MG63 (cell line): ENCODE measurements around the gene KCNH2. TPM values are rescaled to one million over a fixed set of nuclear protein-coding genes. Genes with fewer than 3 reads are reported as not detected.

Experiments used
- DNase-seq: peaks from one replicate; pipeline ENCODE4 v3.0.0-alpha.2; 2020
- H3K27me3 ChIP-seq: fragments of 250-450 bp; sonication (Bioruptor Pico); 2 replicates; pipeline ENCODE4 v1.5.1; 2020; ENCODE audit warnings: mild to moderate bottlenecking, moderate library complexity
- H3K36me3 ChIP-seq: fragments of 250-450 bp; sonication (Bioruptor Pico); 2 replicates; pipeline ENCODE4 v1.5.1; 2020; ENCODE audit warnings: mild to moderate bottlenecking, moderate library complexity
- H3K4me3 ChIP-seq: fragments of 250-450 bp; sonication (Bioruptor Pico); 2 replicates; pipeline ENCODE4 v1.5.1; 2020; ENCODE audit warnings: mild to moderate bottlenecking, moderate library complexity
- H3K9me3 ChIP-seq: fragments of 250-450 bp; sonication (Bioruptor Pico); 2 replicates; pipeline ENCODE4 v1.5.1; 2020; ENCODE audit warnings: mild to moderate bottlenecking, moderate library complexity
- total RNA-seq: library from RNA; depleted of rRNA; stranded (reverse); fragments of >200 nt; shearing (Covaris generic); gene quantifications from 2 replicates; pipeline ENCODE4 v1.2.3, GENCODE V29; 2014; ENCODE audit warnings: low replicate concordance

KCNH2 gene
- total RNA-seq, 1 experiment from 2014 or later = 0.33 TPM

DNA sequence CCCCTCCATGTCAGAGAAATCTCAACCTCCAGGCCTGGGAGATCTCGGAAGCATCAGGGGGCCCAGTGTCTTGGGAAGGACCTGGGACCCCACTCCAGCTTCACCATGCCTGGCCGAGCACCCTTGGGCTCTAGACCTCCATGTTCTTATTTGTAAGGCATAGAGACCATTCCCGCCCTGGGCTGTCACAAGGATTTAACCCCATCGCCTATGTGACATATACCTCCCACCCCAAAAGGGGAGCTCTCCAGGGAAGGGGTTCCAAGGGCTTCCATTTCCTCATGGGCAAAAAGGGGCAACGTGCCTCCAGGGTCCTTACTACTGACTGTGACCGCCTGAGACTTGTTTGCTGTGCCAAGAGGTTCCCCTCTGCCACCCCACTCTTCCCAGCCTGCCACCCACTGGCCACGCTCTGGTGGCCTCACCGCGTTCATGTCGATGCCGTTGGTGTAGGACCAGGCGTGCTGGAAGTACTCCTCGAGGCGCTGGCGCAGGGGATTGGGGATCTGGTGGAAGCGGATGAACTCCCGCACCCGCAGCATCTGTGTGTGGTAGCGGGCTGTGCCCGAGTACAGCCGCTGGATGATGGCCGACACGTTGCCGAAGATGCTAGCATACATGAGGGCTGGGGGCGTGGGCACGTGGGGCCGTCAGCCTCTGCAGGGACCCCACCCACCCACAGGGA is 27.5 kb downstream of the KCNH2 start:
- Histone ChIP-seq H3K36me3 (no peaks in the 10 kb centered on the region), H3K27me3 (no peaks in the 10 kb centered on the region), H3K9me3 (no peaks in the 10 kb centered on the region), H3K4me3 (no peak overlapping the region)
- no peak for DNase-seq

DNA sequence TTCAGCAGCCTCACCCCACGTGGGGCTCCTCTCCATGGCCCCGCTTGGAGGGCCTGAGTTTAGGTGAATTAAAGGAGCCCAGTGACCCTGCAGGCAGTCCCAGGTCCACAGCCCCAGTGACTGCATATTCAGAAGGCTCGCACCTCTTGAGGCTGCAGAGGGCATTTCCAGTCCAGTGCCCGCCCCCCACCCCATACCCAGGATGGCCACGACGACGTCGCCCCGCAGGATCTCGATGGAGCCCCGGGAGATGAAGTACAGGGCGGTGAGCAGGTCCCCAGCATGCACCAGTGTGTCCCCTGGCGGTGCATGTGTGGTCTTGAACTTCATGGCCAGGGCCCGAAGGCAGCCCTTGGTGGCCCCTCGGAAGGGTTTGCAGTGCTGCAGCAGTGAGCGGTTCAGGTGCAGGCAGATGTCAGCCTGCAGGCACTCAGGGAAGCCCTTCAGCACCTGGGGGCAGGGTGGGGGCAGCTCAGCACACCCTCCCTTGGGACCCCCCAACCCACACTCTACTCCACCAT is 28.1 kb downstream of the KCNH2 start:
- Histone ChIP-seq H3K9me3 (no peaks in the 10 kb centered on the region), H3K4me3 (no peak overlapping the region), H3K36me3 (no peaks in the 10 kb centered on the region), H3K27me3 (no peaks in the 10 kb centered on the region)
- DNase-seq = no peak

DNA sequence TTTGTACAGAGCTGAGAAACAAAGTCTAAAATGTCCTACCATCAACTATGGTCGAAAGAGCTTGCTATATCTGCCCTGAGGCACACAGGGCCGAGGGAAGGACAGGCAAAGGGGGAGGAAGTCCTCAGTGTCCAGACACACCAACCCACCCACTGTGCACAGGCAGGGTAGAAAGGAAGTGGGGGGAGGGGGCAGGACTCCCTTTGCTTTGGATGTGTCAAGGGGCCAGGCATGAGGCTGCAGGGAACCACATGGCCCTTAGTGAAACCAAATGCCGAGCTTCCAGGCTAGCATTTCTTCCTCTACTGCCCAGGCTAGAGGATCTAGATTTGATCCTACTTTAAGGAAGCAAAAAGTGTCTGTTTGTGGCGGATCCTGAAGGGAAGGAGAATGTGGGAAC is 28.6 kb downstream of the KCNH2 start:
- Histone ChIP-seq H3K9me3 (no peaks in the 10 kb centered on the region), H3K4me3 (no peak overlapping the region), H3K36me3 (no peaks in the 10 kb centered on the region), H3K27me3 (no peaks in the 10 kb centered on the region)
- no peak for DNase-seq

DNA sequence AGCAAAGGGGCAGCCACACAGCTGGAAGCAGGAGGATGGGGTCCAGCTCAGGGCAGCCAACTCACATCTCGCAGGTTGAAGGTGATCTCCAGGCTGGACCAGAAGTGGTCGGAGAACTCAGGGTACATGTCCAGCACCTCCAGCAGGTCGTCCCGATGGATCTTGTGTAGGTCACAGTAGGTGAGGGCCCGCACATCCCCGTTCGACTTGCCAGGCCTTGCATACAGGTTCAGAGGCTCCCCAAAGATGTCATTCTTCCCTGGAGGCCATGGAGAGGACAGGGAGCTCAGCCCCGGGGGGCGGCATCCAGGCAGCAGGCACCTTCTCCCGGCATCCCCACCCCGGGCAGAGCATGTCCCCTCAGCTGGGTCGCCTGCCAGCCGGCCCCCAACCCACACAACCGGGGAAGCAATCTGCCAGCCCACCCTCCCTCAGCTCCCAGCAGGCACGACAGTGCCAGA is 29.3 kb downstream of the KCNH2 start:
- no peaks in the 10 kb centered on the region for H3K36me3 ChIP-seq
- H3K4me3 ChIP-seq = no peak overlapping the region
- no peak for DNase-seq
- no peaks in the 10 kb centered on the region for H3K27me3 ChIP-seq
- no peaks in the 10 kb centered on the region for H3K9me3 ChIP-seq

DNA sequence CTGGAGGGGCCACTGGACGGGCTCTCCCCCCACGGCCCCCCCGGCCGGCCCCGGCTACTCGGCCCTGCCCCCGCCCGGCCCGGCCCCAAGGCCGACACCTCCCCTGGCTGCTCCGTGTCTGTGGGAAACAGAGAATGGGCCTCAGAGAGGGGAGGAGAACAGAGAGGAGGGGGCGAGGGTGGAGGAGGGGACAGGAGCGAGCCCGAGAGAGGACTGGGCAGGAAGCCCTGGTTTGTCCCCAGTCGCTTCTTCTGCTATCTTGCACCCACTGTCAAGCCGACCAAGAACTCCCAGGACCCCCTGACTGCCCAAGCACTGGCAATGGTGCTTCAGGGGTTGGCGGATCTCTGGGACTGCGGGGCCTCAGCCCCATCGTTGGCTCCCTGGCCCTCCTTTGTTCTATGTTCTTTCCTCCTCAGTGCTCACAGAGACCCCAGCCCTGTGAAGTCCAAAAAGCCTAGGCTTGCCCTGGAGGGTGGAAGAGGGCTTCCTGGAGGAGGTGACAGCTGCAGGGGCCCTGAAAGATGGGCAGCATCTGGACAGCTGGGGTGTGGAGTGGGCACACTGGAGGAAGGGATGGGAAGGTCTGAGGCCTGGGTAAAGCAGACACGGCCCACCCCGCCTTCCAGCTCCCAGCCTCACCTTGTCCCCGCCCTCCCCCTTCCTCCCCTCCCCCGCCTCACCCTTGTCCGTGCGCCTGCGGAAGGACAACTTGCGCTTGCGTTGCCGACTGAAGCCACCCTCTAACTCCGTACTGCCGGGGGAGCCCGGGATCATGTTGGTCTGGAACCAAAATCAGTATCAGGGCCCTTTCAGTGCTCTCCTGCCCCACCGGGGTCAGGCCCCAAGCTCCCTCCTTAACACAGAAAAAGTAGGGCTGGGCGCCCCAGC is 30.1 kb downstream of the KCNH2 start:
- no peak for DNase-seq
- H3K36me3 ChIP-seq = no peaks in the 10 kb centered on the region
- H3K4me3 ChIP-seq = no peak overlapping the region
- no peaks in the 10 kb centered on the region for H3K9me3 ChIP-seq
- H3K27me3 ChIP-seq = no peaks in the 10 kb centered on the region

DNA sequence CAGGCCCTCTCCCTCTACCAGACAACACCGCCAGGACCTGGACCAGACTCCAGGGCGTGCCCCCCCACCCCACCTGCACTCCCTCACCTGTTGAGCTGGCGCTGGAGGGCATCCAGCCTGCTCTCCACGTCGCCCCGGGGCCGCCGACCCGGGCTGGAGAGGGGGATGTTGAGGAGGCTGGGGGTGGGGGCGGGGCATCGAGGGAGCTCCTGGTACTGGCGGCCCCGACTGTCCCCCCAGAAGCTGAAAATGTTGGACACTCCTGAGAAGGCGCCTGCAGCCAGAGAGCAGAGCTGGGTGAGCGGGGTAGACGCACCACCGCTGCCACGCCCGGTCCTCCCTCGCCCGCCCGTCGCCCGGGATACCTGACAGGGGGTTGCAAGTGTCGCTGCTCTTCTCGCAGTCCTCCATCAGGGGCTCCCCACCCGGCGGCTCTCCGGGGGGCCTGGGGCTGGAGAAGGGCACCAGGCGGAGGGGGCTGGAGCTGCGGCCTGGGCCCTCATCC is 30.8 kb downstream of the KCNH2 start:
- Histone ChIP-seq H3K27me3 (no peaks in the 10 kb centered on the region), H3K9me3 (no peaks in the 10 kb centered on the region), H3K4me3 (no peak overlapping the region), H3K36me3 (no peaks in the 10 kb centered on the region)
- DNase-seq = no peak

DNA sequence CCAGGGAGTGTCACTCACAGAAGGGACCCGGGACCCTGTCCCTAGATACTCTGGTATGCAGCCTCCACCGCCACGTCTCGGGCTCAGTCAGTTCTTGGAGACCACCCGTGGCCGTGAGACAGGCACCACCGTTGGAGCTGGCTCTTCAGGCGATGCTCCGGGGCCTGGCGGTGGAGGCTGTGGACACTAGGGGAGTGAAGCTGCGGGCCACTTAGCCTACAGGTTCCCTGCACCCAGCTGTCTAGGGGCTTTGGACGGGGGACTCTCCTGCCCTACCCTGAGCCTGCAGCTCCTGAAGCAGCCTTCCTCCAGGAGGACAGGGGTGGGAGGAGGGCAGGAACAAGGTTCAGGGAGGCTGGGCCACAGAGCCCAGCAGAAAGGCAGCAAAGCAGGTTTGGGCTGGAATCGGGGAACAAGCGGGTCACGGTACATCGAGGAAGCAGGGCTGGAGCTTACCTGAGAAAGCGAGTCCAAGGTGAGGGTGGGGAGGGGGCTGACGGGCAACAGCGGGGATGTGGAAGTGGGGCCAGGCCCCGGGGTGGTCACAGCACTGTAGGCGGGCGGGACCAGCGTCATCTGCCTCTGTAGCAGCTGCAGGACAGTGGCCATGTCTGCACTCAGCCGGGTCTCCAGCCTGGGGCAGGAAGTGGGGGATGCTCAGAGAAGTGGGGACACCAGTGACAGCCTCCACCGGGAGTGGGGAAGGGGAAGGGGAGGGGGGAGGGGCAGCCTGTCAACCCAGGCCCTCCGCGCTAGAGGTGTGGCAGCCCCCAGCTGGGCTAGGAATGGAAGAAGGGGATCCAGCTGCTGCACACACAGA is 31.5 kb downstream of the KCNH2 start:
- Histone ChIP-seq H3K9me3 (no peaks in the 10 kb centered on the region), H3K27me3 (no peaks in the 10 kb centered on the region), H3K36me3 (no peaks in the 10 kb centered on the region), H3K4me3 (no peak overlapping the region)
- DNase-seq = no peak

DNA sequence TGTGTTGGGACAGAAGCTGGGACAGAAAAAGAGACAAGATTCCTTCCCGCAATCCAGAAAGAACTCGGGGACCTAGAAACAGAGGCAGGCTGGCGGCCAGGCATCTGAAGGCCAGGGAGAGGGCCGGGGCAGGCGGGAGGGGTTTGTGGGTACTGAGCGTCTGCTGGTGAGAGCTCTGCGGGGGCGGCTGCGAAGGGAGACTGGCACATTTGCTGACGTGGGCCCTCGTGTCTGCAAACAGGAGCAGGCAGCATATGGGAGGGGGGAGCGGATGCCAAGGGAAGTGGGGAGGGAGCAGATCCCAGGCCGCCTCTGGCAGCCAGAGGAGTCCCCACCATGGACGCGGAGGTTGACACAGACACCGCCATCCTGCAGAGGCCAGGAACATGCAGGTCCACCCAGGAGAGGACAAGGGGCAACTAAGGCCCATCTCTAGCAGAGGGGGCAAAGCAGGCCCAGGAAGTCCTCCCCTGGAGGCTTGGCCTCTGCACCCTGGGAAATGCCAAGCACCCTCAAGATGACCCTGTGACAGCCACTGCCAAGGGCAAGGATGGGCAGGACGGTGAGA is 32.2 kb downstream of the KCNH2 start:
- Histone ChIP-seq H3K4me3 (no peak overlapping the region), H3K27me3 (no peaks in the 10 kb centered on the region), H3K36me3 (no peaks in the 10 kb centered on the region), H3K9me3 (no peaks in the 10 kb centered on the region)
- no peak for DNase-seq

DNA sequence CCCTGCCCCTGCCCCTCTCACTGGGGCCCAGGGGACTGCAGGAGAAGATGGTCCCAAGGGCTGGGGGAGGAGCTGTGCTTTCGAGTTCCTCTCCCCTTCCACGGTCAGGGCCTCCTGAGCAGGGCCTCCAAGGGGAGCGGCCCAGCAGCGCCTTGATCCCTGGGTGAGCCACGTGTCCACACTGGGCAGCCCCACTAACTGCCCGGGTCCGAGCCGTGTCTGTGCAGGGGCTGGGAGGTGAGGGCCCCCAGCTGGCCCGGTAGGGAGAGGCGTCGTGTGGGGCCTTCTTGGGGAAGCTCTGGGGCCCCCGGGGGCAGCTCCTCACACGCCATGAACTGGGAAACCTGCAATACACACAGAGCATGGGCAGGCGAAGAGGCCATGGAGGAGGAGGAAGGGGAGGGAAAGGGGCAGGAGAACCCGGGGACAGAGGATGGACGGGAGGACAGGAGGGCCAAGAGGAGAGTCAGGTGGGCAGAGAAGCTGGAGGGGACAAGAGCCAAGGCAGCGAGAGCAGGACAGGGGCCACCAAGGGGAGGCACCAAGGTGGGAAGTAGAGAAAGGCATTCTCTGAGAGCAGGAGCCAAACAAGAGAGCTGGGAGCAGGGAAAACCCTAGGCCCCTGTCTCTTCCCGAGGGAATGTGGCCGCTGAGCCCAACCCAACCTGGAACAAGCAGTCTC is 32.8 kb downstream of the KCNH2 start:
- Histone ChIP-seq H3K36me3 (no peaks in the 10 kb centered on the region), H3K4me3 (no peak overlapping the region), H3K9me3 (no peaks in the 10 kb centered on the region), H3K27me3 (no peaks in the 10 kb centered on the region)
- DNase-seq = no peak

DNA sequence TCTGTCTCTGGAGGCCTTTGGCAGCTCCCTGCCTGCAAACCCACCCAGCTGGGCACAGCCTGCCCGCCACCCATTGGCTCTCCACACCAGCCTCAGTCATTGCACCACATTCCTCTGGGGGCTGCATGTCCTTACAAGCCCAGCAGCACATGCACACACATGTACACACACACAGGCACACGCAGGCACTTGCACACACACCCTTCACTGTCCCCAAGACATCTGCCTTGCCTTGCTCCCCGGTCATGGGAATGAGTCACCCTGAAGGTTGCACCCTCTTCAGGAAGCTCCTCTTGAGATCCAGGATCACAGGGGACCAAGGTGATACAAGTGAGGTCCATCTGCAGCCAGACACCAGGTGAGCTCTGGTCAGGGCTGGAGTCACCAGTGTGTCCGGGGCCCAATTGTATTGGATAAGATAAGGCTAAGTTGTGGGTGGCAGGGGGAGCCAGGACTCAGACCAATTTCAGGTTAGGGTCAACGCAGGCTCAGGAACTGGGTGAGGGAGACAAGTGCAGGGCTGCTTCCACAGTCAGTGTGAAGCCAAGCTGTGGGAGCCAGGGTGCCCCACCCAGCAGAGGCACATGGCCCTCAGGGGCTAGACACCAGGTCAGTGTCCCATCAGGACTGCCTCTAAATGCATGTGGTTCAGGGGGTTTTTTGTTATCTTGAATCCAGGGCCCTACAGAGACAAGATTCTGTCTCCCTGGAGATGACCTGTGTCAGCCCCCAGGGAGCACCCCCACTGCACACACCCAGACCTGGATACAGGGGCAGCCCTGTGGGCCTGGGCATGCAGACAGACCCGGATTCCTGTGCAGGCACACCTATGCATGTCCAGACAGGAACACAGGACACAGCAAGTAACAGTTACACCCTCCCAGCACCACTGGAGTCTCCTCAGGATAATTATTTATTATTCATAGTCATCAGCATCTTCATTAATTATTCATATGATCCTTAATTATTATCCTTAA is 33.8 kb downstream of the KCNH2 start:
- H3K36me3 ChIP-seq = no peaks in the 10 kb centered on the region
- no peak for DNase-seq

DNA sequence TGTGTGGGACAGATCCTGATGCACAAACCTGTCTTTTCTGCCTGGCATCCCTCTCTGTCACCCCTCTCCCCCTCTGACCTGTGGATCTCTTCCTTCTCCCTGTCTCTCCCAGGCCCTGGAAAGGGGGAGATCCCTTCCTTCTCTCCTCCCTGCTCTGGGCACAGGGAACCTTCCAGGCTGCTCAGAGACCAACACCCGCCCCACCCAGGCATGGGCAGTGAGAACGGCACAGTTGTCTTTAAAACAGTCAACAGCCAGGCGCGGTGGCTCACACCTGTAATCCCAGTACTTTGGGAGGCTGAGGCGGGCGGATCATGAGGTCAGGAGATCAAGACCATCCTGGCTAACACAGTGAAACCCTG is 34.7 kb downstream of the KCNH2 start:
- no peak for DNase-seq
- Histone ChIP-seq H3K4me3 (no peak overlapping the region), H3K36me3 (no peaks in the 10 kb centered on the region), H3K27me3 (no peaks in the 10 kb centered on the region), H3K9me3 (no peaks in the 10 kb centered on the region)

More for the DNA sequence above, 33.8 kb downstream of the KCNH2 start:
- no peak overlapping the region for H3K4me3 ChIP-seq
- H3K27me3 ChIP-seq = no peaks in the 10 kb centered on the region
- H3K9me3 ChIP-seq = no peaks in the 10 kb centered on the region

DNA sequence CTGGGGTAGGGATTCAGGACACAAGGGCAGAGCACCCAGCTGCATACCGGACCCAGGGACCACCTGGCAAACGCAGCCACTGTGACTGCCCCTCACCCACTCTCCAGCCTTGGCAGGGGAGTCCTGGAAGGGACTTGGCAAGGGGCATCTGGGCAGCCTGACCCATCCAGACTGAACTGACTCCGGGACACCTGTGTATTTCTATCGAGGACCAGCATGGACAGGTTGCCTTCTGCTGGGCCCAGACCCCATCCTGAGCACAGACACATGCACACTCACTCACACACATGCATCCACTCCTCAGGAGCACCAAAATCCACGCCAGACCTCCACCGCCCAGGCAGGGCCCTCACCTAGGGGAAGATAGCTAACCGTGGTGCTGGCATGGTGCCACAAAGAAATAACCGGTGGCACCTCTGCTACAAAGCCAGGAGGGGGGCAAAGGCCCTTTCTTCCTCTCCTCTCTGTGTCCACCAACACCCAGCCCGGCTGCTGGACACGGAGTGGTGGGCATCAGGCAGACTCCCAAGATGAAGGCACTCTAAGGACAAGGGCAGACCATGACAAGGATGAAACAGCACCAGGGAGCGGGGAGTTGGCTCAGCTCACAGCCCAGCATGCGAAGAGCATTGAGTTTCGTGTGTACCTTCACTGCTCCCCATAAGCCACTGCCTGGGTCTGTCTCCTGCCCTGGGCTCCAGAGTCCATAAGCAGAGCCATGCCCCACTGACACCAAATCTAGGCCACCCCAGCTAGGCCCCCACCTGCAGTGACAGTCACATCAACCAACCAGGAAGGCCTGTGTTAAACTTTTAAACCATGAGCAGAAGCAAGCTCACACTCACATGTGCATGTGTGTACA is 35.3 kb downstream of the KCNH2 start:
- H3K36me3 ChIP-seq = no peaks in the 10 kb centered on the region
- no peak for DNase-seq
- H3K4me3 ChIP-seq = no peak overlapping the region
- no peaks in the 10 kb centered on the region for H3K27me3 ChIP-seq
- no peaks in the 10 kb centered on the region for H3K9me3 ChIP-seq

DNA sequence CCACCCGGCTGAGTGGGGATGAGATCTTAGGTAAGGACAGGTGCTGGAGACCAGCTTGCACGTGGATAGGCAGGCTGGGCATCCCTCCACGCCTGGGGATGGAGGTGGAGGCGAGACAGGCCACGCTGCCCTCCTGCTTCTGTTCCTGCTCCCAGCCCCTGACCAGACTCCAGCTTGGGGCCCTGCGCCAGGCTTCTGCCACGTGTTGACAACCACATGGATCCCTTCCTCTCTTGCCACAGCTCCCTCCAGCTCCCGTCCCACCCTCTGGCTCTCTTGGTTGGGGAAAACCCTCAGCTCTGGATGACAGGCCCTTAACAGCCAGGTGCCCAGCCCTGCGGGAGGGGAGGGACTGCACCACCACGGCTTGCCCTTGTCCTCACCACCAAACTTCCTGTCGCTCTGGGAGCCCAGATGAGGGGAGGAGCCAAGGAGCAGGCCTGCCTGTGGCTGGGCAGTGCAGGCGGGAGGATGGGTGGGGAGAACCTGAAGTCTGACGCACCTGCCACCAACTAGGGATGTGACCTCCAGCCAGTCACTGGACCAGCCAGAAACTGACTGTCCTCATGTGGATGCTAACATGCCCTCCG is 36.0 kb downstream of the KCNH2 start:
- no peak for DNase-seq
- Histone ChIP-seq H3K4me3 (no peak overlapping the region), H3K9me3 (no peaks in the 10 kb centered on the region), H3K27me3 (no peaks in the 10 kb centered on the region), H3K36me3 (no peaks in the 10 kb centered on the region)
